Neural cell (in vitro differentiated cells): ENCODE results near the gene SLPI. TPM values are rescaled to one million over a fixed set of nuclear protein-coding genes. Genes with fewer than 3 reads are reported as not detected.

ENCODE experiments used
- H2AFZ ChIP-seq: fragments of 200-600, 300-800 bp; sonication (generic), shearing (Covaris generic); 2 replicates; pipeline ENCODE4 v1.6.0; 2014; ENCODE audit warnings: low read depth, mild to moderate bottlenecking, antibody characterized with exemption, low read length, moderate library complexity
- H3F3A ChIP-seq: fragments of 200-600 bp; shearing (Covaris generic); 2 replicates; pipeline ENCODE4 v1.6.1; 2016; ENCODE audit warnings: mild to moderate bottlenecking, moderate library complexity, mixed read lengths, antibody characterized with exemption, low read length; ENCODE audit not compliant: insufficient read depth, poor library complexity, severe bottlenecking
- H3K27ac ChIP-seq: fragments of 200-600, 300-800 bp; sonication (generic), shearing (Covaris generic); 2 replicates; pipeline ENCODE4 v1.5.1; 2014; ENCODE audit warnings: mild to moderate bottlenecking, low read length, moderate library complexity
- H3K27me3 ChIP-seq: fragments of 300-800, 200-600 bp; sonication (generic), shearing (Covaris generic); 2 replicates; pipeline ENCODE4 v1.6.0; 2014; ENCODE audit warnings: mild to moderate bottlenecking, low read depth, low read length, moderate library complexity; ENCODE audit not compliant: insufficient read depth
- H3K36me3 ChIP-seq: fragments of 300-800, 200-600 bp; sonication (generic), shearing (Covaris generic); 2 replicates; pipeline ENCODE4 v1.5.1; 2014; ENCODE audit warnings: mild to moderate bottlenecking, antibody characterized with exemption, low read length, moderate library complexity; ENCODE audit not compliant: insufficient read depth
- H3K4me2 ChIP-seq: fragments of 300-800, 200-600 bp; sonication (generic), shearing (Covaris generic); 2 replicates; pipeline ENCODE4 v1.6.0; 2014; ENCODE audit warnings: mild to moderate bottlenecking, low read length
- H3K4me3 ChIP-seq: fragments of 300-800, 200-600 bp; sonication (generic), shearing (Covaris generic); 2 replicates; pipeline ENCODE4 v1.5.1; 2014; ENCODE audit warnings: mild to moderate bottlenecking, low read length, moderate library complexity
- H3K79me2 ChIP-seq: fragments of 200-600 bp; shearing (Covaris generic); replicated peaks from 2 replicates; pipeline ENCODE4 v1.6.0; 2014; ENCODE audit warnings: mild to moderate bottlenecking, low read length, moderate library complexity; ENCODE audit not compliant: insufficient read depth
- H3K9ac ChIP-seq: fragments of 300-800, 200-600 bp; sonication (generic), shearing (Covaris generic); 2 replicates; pipeline ENCODE4 v1.6.1; 2016; ENCODE audit warnings: mild to moderate bottlenecking, low read length, mixed read lengths
- H3K9me2 ChIP-seq: fragments of 200-600 bp; shearing (Covaris generic); 2 replicates; pipeline ENCODE4 v1.6.1; 2016; ENCODE audit warnings: mild to moderate bottlenecking, low read length, mixed read lengths; ENCODE audit not compliant: insufficient read depth
- H3K9me3 ChIP-seq: fragments of 200-600, 300-800 bp; sonication (generic), shearing (Covaris generic); 2 replicates; pipeline ENCODE4 v1.6.1; 2016; ENCODE audit warnings: mild to moderate bottlenecking, mixed run types, low read length, moderate library complexity, mixed read lengths
- H4K20me1 ChIP-seq: fragments of 200-600 bp; shearing (Covaris generic); 2 replicates; pipeline ENCODE4 v1.6.1; 2016; ENCODE audit warnings: mild to moderate bottlenecking, mixed run types; ENCODE audit not compliant: insufficient read depth
- EP300 ChIP-seq: fragments of 450-650 bp; conservative IDR thresholded peaks from 2 replicates; pipeline ENCODE4 v1.6.1; 2014; ENCODE audit warnings: antibody characterized with exemption, mild to moderate bottlenecking, moderate library complexity; ENCODE audit not compliant: poor library complexity, severe bottlenecking
- EZH2 ChIP-seq: fragments of 200-600, 300-800 bp; shearing (Covaris generic), sonication (generic); IDR thresholded peaks from 2 replicates; pipeline ENCODE4 v1.6.1; 2014; ENCODE audit warnings: antibody characterized with exemption, low read length, borderline replicate concordance, mild to moderate bottlenecking; ENCODE audit not compliant: insufficient read depth, poor library complexity, severe bottlenecking
- MXI1 ChIP-seq: fragments of 450-650 bp; conservative IDR thresholded peaks from 2 replicates; pipeline ENCODE4 v1.6.1; 2014; ENCODE audit warnings: antibody characterized with exemption, mild to moderate bottlenecking; ENCODE audit not compliant: poor library complexity, severe bottlenecking
- POLR2AphosphoS5 ChIP-seq: IDR thresholded peaks from 2 replicates; pipeline ENCODE4 v1.6.1; 2012
- RAD21 ChIP-seq: fragments of 450-650 bp; conservative IDR thresholded peaks from 2 replicates; pipeline ENCODE4 v1.6.1; 2014; ENCODE audit warnings: antibody characterized with exemption, mild to moderate bottlenecking, moderate library complexity
- SMC3 ChIP-seq: fragments of 450-650 bp; conservative IDR thresholded peaks from 2 replicates; pipeline ENCODE4 v1.6.1; 2014; ENCODE audit warnings: antibody characterized with exemption, mild to moderate bottlenecking, moderate library complexity; ENCODE audit not compliant: poor library complexity
- TAF1 ChIP-seq: IDR thresholded peaks from 2 replicates; pipeline ENCODE4 v1.6.1; 2012; ENCODE audit warnings: low read depth
- polyA plus RNA-seq: library from polyadenylated mRNA; depleted of rRNA; stranded (reverse); fragments of >200 nt; gene quantifications from 2 replicates; pipeline ENCODE4 v1.2.3, GENCODE V29; 2014
- TF ChIP-seq, protein P1 (sequence below): IDR thresholded peaks from 2 replicates; pipeline ENCODE4 v1.6.1; 2012; ENCODE audit warnings: borderline replicate concordance
- TF ChIP-seq, protein P2 (sequence below): fragments of 450-650 bp; IDR thresholded peaks from 2 replicates; pipeline ENCODE4 v1.5.1; 2014; ENCODE audit warnings: antibody characterized with exemption, mild to moderate bottlenecking, moderate library complexity; ENCODE audit not compliant: poor library complexity, severe bottlenecking

The SLPI gene
- polyA plus RNA-seq, 1 donor from 2014 or later, result not detected

DNA sequence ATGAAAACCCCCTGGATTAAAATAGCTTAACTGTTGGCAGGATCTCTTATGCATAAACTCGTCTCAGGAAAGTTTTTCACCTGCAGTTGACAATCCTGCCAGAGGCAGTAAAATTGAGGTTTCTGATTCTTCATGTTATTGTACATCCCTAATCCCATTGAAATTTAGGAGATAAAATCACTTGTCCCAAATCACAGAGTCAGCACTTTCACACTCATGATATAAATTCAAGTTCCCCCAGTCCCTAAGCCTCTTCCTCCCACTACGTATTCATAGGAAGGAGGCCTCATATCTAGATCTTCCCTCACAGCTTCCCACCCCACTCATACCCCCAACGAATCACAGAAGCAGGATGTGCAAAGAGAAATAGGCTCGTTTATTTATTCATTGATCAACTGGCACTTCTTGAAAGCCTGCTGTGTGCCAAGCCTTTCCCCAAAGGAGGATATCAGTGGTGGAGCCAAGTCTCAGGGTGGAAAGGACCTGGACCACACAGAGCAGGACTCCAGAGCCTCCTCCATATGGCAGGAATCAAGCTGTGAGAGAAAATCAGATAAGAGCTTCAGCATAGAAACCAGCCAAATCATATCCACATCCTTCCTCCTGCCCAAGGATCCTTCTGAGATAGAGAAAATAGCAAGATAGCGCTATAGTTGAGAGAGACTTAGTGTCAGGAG, 2.3 kb downstream of the SLPI start:
- no peaks in the 10 kb centered on the region for H3F3A ChIP-seq
- no peaks in the 10 kb centered on the region for H3K9me3 ChIP-seq
- H3K4me3 ChIP-seq, result no peak overlapping the region

GRCh38 chr20:45248609-45249008, 5.8 kb downstream of the SLPI start:
- H3K36me3 ChIP-seq, result no peaks in the 10 kb centered on the region
- no peaks in the 10 kb centered on the region for H3K79me2 ChIP-seq
- H3K27ac ChIP-seq, result no peak overlapping the region
- no peak overlapping the region for H3K9ac ChIP-seq
- no peaks in the 10 kb centered on the region for H3F3A ChIP-seq
- TF ChIP-seq RAD21 (no peak), POLR2AphosphoS5 (no peak), TAF1 (no peak)
- TF ChIP-seq, protein P1, sequence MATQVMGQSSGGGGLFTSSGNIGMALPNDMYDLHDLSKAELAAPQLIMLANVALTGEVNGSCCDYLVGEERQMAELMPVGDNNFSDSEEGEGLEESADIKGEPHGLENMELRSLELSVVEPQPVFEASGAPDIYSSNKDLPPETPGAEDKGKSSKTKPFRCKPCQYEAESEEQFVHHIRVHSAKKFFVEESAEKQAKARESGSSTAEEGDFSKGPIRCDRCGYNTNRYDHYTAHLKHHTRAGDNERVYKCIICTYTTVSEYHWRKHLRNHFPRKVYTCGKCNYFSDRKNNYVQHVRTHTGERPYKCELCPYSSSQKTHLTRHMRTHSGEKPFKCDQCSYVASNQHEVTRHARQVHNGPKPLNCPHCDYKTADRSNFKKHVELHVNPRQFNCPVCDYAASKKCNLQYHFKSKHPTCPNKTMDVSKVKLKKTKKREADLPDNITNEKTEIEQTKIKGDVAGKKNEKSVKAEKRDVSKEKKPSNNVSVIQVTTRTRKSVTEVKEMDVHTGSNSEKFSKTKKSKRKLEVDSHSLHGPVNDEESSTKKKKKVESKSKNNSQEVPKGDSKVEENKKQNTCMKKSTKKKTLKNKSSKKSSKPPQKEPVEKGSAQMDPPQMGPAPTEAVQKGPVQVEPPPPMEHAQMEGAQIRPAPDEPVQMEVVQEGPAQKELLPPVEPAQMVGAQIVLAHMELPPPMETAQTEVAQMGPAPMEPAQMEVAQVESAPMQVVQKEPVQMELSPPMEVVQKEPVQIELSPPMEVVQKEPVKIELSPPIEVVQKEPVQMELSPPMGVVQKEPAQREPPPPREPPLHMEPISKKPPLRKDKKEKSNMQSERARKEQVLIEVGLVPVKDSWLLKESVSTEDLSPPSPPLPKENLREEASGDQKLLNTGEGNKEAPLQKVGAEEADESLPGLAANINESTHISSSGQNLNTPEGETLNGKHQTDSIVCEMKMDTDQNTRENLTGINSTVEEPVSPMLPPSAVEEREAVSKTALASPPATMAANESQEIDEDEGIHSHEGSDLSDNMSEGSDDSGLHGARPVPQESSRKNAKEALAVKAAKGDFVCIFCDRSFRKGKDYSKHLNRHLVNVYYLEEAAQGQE, result no peak
- no peaks in the 10 kb centered on the region for H3K9me3 ChIP-seq
- no peaks in the 10 kb centered on the region for H4K20me1 ChIP-seq
- H2AFZ ChIP-seq, result no peak overlapping the region
- no peak overlapping the region for H3K4me3 ChIP-seq
- no peaks in the 10 kb centered on the region for H3K9me2 ChIP-seq
- no peak overlapping the region for H3K4me2 ChIP-seq
- H3K27me3 ChIP-seq, result no peaks in the 10 kb centered on the region

More for the DNA sequence above, 2.3 kb downstream of the SLPI start:
- TF ChIP-seq POLR2AphosphoS5 (no peak), MXI1 (no peak), EP300 (no peak), TAF1 (no peak), SMC3 (no peak), RAD21 (no peak), EZH2 (no peak)
- TF ChIP-seq, protein P1, result no peak
- TF ChIP-seq, protein P2, sequence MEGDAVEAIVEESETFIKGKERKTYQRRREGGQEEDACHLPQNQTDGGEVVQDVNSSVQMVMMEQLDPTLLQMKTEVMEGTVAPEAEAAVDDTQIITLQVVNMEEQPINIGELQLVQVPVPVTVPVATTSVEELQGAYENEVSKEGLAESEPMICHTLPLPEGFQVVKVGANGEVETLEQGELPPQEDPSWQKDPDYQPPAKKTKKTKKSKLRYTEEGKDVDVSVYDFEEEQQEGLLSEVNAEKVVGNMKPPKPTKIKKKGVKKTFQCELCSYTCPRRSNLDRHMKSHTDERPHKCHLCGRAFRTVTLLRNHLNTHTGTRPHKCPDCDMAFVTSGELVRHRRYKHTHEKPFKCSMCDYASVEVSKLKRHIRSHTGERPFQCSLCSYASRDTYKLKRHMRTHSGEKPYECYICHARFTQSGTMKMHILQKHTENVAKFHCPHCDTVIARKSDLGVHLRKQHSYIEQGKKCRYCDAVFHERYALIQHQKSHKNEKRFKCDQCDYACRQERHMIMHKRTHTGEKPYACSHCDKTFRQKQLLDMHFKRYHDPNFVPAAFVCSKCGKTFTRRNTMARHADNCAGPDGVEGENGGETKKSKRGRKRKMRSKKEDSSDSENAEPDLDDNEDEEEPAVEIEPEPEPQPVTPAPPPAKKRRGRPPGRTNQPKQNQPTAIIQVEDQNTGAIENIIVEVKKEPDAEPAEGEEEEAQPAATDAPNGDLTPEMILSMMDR, result no peak
- H3K36me3 ChIP-seq, result no peaks in the 10 kb centered on the region
- H2AFZ ChIP-seq, result no peak overlapping the region
- no peak overlapping the region for H3K4me2 ChIP-seq
- no peaks in the 10 kb centered on the region for H3K79me2 ChIP-seq
- no peak overlapping the region for H3K27ac ChIP-seq
- no peaks in the 10 kb centered on the region for H3K27me3 ChIP-seq
- no peak overlapping the region for H3K9ac ChIP-seq
- H4K20me1 ChIP-seq, result no peaks in the 10 kb centered on the region
- H3K9me2 ChIP-seq, result no peaks in the 10 kb centered on the region
